GM19025 (cell line): Measurements from ENCODE around the gene WDR82.
A peak's percentile ranks its signal among the peaks of the same experiment; 100 is the strongest.

Source experiments
- ATAC-seq: cut with Tn5 transposase; IDR thresholded peaks from one replicate; pipeline ENCODE4 v1.9.1; 2021; ENCODE audit warnings: mild to moderate bottlenecking, low read depth, moderate library complexity; ENCODE audit not compliant: unreplicated experiment

WDR82 gene

DNA sequence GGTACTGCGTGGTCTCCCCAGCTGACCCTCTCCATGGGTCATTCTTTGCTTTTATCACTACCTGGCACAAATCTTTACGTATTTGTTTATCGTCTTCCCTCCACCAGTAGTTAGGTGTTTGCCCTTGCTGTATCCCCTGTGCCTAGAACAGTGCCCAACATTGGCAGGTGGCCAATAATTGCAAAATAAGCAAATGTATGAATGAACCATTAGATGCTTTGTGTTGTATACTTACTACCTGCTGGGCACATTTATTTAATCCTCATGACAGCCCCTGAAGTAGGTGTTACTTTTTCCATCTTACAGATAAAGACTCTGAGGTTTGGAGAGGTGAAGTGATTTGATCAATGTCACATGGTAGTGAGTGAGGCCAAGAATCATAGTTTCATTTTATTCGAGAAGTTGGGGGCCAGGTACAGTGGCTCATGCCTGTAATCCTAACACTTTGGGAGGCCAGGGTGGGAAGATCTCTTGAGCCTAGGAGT is 37.5 kb downstream of the WDR82 start:
- ATAC-seq, result no peak

DNA sequence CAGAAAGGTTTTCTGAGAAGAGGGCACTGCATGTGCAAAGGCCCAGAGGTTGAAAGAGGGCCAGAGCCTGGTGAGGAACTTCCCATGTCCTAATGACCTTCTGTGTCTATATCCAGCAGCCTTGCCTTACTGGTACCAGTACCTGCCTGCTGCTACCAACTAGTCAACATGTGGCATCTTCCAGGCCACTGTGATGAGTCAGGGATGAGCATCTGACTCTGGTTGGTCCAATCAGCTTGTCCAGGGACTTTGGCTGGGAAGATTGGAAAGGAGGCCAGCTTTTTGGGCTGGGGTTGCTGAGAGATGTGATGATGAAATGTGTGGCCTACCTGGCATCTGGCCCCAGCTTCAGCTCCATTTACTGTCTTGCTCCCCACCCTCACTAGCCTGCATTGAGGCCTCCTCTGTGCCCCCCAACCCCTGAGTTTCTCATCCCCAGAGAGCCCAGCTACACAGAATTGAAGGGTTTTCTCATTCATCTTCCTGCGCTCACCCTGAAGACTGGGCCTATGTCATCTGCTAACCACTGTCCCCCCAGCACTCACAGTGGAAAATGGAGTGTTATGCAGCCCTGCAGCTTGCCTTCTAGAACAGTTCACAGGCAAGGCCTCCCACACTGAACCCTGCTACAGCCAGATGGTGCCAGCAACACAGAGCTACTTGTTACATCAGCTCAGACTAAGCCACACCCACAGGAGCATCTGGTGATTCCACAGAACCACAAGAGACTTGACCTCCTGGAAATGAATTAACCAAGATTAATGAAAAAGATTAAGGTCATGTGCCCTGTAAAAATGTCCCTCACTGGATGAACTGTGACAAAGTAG is 38.2 kb downstream of the WDR82 start:
- ATAC-seq, result no peak

DNA sequence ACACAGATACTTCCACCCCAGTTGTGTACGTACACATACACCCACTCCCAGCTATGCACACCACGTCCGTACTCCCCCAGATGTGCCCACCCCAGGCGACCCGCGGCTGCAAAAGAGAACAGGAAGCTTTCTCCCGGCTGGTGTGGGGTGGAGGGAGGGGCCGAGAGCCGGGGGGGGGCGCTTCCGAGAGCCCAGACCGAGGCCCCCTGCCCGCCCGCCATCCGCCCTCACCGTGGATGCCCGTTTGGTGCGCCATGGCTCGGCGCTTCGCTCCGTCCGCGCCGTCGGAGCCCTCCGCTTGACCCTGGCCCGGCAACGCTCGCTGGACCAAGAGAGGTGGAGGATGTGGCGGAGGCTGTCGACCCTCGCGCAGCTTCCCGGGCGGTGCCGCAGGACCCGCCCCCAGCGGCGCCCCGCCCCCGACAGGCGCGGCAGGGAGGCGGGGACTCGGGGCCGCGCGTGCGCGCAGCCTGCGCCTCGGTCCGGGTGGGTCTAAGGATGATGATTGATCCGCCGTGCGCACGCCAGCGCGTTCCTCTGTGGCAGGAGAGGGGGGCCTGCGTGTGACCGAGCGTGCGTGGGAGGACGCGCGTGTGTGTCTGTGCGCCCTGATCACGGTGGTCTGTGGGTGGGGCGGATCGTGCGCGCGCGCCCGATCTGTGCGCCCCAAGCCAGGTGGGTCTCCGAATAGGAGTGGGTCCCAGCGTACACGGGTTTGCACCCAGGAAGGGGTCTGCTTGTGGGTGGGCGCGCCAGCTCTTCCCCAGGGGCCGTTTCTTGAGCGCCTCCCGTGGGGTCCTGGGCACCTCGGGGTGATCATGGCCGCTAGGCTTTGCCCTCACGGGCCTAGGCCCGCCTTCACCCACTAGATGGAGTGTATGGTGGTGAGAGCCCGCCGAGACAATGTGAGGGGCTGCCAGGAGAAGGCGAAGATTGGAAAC is 39.4 kb downstream of the WDR82 start, which contains the start of gene TWF2:
Gene TWF2, minus strand, starts transcription at position 398 of the 941 bp plus-strand sequence. Its CDS starts 142 bp downstream, at position 256.
- peak; percentile 78 for ATAC-seq

DNA sequence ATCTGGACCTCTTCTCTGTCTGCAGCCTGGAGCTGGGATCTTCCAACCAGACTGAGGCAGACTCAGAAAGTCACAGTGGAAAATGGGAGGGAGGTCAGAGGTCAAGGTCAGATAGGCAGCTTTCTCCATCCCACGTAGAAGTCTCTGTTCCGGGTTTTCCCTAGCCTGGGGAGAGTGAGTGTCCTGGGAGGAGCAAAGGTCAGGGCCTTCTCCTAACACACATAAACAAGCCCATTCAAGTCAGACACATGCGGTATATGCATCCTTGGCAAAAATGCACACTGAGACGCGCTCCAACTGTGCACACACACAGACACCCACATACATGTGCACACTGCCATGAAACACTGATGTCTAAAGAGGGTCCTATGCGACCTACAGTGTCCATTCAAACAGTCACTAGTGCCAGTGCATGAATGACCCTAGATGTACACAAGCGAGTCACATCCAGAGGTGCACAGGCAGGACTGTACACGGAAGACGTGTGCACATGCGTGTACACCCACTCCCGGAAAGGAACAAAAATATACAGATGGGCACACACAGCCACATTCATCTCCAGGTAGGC is 40.2 kb downstream of the WDR82 start:
- ATAC-seq, result peak; percentile 1

DNA sequence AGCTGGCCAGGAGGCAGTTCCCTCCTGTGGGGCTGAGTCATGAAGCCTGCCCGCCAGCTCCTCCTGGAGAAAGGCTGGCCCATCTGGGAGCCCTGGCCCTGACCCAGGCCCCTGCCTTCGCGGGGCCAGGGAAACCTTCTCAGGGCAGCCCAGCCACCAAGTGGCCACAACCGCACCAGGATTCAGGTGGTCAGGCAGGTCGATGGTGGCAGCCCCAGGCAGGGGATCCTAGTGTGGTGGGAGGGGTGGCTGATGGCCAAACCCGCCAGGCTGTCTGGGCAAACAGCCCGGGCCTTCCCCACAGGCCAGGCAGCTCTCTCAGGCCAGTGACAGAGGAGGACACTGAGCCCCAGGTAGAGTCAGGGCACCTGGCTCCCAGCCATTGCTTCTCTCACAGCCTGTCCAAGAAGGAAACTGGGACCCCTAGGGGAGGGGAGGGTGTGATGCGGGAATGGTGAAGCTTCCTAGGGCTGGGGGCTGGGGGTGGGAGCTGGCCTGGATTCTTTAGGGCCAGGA is 40.7 kb downstream of the WDR82 start:
- no peak for ATAC-seq

DNA sequence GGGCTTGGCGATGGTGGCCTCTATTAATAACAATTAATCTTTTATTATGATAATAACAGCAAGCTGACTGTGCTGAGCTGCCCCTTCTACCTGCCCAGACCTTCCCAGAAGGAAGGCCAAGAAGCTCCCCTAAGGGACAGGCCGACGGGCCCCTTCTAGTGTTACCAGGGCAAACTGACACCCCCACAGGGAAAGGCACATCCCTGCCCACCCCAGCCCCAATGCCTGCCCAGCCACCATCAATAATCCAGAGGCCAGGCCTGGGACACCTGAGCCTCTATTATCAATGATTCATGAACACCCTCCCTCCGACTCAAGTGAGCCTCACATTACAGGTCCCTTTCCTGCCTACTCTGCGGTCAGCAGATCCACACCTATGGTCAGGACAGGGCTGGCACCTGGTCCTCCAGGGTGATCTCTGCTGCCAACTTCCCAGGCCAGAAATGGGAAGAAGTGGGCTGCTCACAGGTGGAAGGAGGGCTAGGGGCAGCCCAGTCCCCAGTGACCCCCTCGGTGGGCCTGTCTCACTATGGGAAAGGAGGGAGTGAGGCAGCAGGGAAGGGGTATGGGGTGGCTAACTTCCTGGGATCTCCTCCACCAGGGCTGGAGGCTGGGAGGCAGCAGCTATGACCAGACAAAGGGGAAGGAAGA is 41.3 kb downstream of the WDR82 start:
- ATAC-seq, result no peak

DNA sequence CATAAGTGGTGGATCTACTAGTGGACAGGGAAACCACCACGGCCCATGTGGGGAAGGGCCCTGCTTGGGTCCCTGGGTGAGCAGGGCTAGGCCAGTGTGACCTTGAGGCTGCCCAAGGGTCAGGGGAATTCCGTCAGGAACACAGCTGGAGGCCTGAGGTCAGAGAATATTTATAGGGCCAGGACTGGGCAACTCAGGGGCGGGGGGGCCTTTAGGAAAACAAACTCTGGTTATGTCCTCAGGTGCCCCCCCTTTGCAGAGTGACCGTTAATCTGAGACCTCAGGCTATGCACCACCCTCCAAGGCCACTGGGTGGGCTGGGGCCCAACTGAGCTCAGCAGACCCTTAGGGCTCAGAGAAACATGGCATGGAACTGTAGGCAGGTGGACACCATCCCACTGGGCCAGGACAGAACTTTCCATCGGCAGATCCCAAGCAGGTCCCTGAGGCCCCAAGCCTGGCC is 42.0 kb downstream of the WDR82 start:
- ATAC-seq, result no peak

DNA sequence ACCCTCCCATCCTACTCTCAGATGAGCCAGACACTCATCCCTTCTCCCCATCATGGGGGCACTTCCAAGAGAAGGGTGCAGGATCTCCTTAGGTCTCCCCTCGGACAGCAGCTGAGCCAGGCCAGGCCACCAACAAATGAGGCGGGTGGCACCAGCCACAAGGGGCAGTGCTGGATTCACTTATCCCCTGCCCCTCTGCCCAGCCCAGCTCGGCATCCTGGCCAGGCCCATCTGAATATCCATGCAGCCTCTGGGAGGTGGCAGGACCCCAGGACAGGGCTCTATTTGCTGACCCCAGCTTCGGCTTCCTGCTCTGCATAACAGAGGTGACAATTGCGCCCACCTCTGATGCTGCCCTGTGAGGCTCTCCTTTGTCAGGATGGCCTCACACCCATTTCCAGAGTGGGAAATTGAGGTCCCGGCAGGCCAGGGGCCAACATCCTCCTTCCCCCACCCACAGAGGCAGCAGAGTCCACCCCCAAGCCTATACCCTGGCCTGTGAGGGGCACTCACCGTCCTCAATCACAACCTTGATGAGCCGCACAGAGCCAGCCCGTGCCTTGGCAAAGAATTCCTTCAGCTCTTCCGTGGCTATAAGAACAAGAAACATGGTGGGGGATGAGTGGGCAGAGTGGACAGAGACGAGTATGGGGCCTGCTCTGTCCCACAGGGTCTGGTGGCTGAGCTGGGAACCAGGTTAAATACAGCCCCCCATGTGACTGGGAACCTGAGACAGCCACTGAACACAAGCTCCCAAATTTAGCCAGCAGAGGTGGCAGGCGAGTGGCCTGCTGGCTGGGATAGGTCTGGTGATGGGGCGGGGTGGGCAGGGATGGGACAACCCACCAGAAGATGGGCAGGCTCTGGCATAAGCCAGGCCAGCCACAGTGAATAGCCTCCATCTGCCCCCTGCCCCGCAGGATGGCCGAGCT is 43.7 kb downstream of the WDR82 start:
- no peak for ATAC-seq

DNA sequence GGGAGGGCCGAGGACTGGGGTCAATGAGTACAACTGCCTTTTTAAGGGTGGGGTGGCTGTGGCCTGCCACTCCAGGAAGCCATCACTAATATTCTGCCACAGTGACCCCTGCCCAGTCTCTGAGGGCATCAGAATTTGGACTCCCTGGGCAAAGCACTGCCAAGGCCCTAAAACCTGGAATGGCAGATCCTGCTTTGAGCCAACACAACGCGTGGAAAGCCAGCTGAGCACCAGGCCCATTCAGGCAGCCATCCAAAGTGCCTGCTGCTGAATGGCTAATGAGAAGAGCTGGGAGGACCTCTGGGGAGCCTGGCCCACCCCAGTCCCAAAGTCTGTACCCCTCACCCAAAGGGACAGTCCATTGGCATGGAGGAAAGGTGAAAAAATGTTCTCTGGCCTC is 44.5 kb downstream of the WDR82 start:
- no peak for ATAC-seq

DNA sequence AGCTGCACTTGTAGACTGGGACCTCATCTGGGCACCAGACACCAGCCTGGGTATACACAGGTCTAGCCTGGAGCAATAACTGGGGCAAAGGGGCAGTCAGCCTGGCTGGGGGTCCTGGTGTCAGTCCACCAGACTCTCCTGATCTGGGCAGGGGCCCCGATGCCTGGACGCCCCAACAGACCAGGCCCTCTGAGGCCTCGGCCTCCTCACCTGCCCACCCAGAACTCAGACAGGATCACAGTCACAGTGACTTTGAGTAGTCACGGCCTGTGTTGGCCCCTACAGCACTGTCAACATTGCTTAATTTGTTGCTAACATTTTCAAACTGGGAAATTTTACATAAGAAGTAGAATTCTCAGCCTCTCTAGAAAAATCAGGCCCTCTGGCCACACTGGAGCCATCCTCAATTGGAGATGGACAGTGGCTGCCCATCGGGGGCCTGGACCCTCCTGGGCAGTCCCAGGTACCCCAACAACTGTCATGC is 45.3 kb downstream of the WDR82 start:
- ATAC-seq, result no peak

DNA sequence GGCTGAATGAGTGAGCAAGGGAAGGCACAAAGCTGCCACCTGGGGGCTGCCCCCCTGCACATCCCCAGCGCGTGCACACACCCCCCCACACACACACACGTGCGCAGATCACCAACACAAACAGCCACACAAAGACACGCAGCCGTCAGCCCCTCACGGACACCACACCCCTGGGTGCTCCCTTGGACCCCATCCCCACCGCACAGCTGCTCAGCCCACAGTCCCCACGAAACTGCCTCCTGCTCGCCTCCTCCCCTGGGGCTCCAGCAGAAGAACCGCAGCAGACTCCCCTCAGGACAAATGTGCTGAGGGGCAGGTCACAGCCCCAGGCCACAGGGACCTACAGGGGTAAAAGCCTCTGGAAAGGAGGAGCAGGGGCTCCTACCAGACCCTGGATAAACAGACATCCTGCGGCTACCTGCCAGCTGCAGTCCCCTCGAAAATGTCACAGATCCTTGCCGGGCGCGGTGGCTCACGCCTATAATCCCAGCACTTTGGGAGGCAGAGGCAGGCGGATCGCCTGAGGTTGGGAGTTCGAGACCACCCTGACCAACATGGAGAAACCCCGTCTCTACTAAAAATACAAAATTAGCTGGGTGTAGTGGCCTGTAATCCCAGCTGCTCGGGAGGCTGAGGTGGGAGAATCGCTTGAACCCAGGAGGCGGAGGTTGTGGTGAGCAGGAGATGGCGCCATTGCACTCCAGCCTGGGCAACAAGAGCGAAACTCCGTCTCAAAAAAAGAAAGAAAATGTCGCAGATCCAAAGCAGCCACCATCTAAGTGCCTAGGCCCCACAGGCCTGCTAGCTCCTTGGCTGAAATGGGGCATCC is 46.0 kb downstream of the WDR82 start:
- ATAC-seq, result no peak

DNA sequence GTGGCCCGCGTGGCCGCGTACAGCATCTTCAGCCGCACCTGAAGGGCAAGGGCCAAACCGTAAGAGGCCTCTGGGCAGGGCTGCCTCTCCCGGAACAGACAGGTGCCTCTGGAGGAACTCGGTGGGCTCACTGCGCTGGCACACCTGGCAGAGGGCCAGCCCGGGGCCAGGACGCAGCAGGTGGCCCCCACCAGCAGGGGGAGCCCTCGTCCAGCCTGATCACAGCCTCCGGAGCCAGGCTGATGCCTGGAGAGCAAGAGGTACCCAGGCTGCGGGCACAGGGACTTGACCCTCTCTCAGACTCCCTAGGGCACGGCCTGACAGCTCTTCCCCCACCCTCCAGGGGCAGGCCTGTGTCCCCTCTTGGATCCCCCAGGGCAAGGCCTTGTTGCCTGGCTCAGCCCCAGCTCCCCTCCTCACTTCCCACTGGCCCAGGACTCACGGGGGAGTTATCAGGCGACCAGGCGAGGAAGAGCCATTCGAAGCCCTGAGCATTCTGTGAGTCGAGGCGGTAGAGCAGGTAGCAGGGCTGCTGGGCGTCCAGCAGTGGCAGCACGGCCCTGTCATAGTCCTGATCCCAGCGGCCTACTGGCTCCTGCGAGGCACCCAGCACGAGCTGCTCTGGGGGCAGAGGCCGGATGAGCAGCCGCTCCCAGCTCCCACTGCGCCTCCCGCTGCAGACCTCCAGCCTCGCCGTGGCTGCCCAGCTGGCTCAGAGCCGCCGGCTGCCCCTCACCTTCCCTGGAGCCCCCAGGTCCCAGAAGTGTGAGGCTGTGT is 46.8 kb downstream of the WDR82 start:
- ATAC-seq, result no peak

DNA sequence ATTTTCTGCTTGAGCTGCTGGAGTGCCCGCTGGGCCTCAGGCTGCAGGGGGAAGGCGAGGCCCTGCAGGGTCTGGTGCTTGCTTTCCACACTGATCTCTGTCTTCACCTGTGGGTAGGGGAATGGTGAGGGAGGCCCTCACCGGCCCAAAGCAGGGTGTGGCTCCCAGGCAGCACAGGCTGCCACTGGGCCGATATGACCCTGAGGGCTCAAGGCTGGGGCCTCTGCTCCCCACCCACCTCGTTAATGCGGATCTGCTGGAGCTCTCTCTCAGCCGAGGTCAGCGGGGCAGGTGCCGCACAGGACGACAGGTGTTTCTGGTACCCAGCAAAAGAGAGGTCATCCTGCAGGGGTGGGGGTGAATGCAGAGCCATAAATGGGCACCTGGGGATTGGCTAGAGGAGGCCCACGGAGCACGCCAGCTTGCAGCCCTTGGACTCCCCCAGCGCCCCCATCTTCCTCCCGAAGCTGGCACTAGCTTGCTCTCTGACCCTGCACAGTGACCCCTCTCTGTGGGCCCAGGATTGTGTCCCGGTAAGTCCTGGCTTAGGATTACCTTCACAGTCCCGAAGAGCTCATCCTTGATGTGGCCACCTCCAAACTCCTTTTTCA is 47.5 kb downstream of the WDR82 start:
- ATAC-seq, result no peak

DNA sequence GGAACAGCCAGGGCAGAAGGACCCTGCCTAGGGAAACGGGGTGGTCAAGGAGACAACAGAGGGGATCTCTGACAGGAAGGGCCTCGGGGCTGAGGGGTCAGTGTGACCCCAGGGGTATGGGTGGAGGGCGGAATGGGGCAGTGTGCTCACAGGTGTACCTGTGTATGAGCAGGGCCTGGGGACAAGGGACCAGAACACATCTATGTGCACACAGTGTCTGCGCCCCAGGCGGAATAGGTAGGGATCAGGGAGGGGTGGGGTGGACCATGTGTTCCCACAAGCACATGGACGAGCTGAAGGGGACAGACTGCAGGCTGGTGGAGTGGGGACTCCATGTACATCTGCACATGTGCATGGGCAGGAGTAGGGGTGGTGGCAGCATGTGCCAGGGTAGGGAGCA is 48.0 kb downstream of the WDR82 start:
- ATAC-seq, result no peak

DNA sequence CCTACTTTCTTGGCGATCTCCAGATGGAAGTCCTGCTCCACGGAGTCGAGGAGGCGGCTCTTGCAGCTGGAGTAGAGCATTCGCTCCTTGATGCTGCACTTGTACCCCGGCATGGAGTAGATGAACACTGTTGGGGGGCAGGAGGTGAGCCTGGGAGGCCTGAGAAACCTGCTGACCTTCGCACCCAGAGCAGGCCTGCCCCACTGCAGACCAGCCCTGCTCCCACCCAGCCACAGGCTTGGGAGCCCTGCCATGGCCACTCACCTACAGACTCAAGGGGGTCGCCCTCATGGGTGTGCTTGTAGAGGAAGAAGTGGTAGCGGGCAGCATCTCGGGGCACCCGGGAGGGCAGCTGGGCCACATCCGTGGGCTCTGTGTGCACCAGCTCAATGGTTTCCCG is 48.8 kb downstream of the WDR82 start:
- ATAC-seq, result no peak

DNA sequence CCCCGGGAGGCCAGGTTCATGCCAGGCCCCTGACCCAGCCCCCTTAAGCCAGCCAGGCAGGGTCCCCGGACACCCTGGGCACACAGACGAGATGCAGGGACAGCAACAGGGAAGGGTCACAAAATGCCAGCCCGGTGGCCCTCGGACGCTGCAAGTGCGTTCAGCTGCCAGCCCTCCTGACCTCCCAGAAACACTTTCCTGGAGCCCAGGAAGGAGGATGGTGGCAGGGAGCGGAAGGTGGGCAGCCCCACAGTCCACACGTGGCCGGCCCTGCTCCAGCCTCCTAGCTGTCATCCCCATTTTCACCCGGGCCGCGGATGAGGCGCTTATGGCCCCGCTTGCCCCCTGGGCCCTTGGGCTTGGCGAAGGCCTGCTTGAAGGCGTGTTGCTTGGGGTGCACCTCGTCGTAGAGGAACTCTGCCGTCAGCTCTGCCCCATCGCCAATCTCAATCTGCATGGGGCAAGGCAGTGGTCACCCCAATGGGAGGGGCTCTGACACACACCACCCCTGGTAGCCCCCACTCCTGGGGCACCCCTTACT is 49.6 kb downstream of the WDR82 start:
- no peak for ATAC-seq

DNA sequence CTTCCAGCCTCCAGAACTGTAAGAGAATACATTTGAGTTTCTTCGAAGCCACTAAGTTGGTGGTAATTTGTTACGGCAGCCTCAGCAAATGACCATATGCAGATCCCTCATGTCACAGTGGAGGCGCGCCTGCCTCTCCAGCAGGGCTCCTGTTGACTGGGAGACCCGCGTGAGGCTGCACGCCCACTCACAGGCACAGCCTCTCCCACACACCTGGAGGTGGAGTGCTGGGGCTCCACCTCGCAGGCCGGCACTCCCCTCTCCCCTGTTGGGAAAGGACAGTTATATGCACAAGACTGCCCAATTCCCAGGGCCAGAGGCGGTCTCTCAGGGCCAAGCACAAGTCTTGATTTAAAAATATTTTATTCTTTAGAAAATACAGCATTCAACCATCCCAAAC is 50.2 kb downstream of the WDR82 start:
- no peak for ATAC-seq
